RWPE2 (cell line): Measurements from ENCODE around the gene KIF16B.
"Not testable (repeated sequence)": the region's sequence is repeated elsewhere in the genome, so short reads cannot be mapped to it uniquely, and the experiment has no call there.

Source experiments
- ATAC-seq: fragments of 200-7000 bp; cut with Tn5 transposase; 3 replicates; pipeline ENCODE4 v1.9.1; 2021; ENCODE audit warnings: low read depth
- DNase-seq: peaks from one replicate; pipeline ENCODE4 v3.0.0-alpha.2; 2020; ENCODE audit warnings: low spot score
- H3K27ac ChIP-seq: fragments of 450-650 bp; 2 replicates; pipeline ENCODE4 v1.5.1; 2017; ENCODE audit warnings: mild to moderate bottlenecking; ENCODE audit not compliant: poor library complexity, severe bottlenecking
- H3K27me3 ChIP-seq: fragments of 250-450 bp; sonication (Bioruptor Pico); 2 replicates; pipeline ENCODE4 v1.5.1; 2021; ENCODE audit warnings: mild to moderate bottlenecking, moderate library complexity; ENCODE audit not compliant: insufficient read depth, poor library complexity, severe bottlenecking
- H3K36me3 ChIP-seq: fragments of 250-450 bp; sonication (Bioruptor Pico); 2 replicates; pipeline ENCODE4 v1.5.1; 2020; ENCODE audit warnings: low read depth, mild to moderate bottlenecking, moderate library complexity
- H3K4me1 ChIP-seq: fragments of 250-450 bp; sonication (Bioruptor Pico); 2 replicates; pipeline ENCODE4 v1.5.1; 2021; ENCODE audit warnings: mild to moderate bottlenecking, moderate library complexity; ENCODE audit not compliant: insufficient read depth, poor library complexity, severe bottlenecking
- H3K4me3 ChIP-seq: fragments of 250-450 bp; sonication (Bioruptor Pico); 2 replicates; pipeline ENCODE4 v1.5.1; 2021; ENCODE audit warnings: mild to moderate bottlenecking, moderate library complexity; ENCODE audit not compliant: severe bottlenecking
- H3K9me3 ChIP-seq: fragments of 250-450 bp; sonication (Bioruptor Pico); 2 replicates; pipeline ENCODE4 v1.5.1; 2021; ENCODE audit warnings: mild to moderate bottlenecking, moderate library complexity; ENCODE audit not compliant: severe bottlenecking
- CTCF ChIP-seq: fragments of 450-650 bp; IDR thresholded peaks from one replicate; pipeline ENCODE4 v1.5.1; 2017; ENCODE audit warnings: mild to moderate bottlenecking, moderate library complexity; ENCODE audit not compliant: poor library complexity, severe bottlenecking

KIF16B gene

GRCh38 chr20:16229813-16230212 is 343.4 kb downstream of the KIF16B start:
- no peak for TF ChIP-seq CTCF
- DNase-seq (no peak), ATAC-seq (no peak)
- Histone ChIP-seq H3K4me1 (no peaks in the 10 kb centered on the region), H3K9me3 (no peaks in the 10 kb centered on the region), H3K27me3 (no peaks in the 10 kb centered on the region), H3K4me3 (no peak overlapping the region), H3K36me3 (no peaks in the 10 kb centered on the region), H3K27ac (no peak overlapping the region)

- no peak overlapping the region for H3K27ac ChIP-seq
- no peak for TF ChIP-seq CTCF
- H3K4me3 ChIP-seq = no peak overlapping the region
- H3K9me3 ChIP-seq = no peaks in the 10 kb centered on the region
- H3K27me3 ChIP-seq = no peaks in the 10 kb centered on the region
- ATAC-seq (no peak), DNase-seq (no peak)
- no peaks in the 10 kb centered on the region for H3K4me1 ChIP-seq
- H3K36me3 ChIP-seq = no peaks in the 10 kb centered on the region
Observed at GRCh38 chr20:16228722-16229121, 344.5 kb downstream of the KIF16B start.

- not testable (repeated sequence) for H3K27me3 ChIP-seq, ATAC-seq, H3K4me3 ChIP-seq, H3K4me1 ChIP-seq, H3K9me3 ChIP-seq, H3K36me3 ChIP-seq, H3K27ac ChIP-seq, DNase-seq
Observed at GRCh38 chr20:16226961-16227360, 346.3 kb downstream of the KIF16B start.

GRCh38 chr20:16224836-16225235 is 348.4 kb downstream of the KIF16B start:
- H3K36me3 ChIP-seq = no peaks in the 10 kb centered on the region
- H3K27me3 ChIP-seq = no peaks in the 10 kb centered on the region
- ATAC-seq (no peak), DNase-seq (no peak)
- no peak overlapping the region for H3K27ac ChIP-seq
- no peak overlapping the region for H3K4me3 ChIP-seq
- H3K4me1 ChIP-seq = no peaks in the 10 kb centered on the region
- no peak for TF ChIP-seq CTCF
- no peaks in the 10 kb centered on the region for H3K9me3 ChIP-seq

DNA sequence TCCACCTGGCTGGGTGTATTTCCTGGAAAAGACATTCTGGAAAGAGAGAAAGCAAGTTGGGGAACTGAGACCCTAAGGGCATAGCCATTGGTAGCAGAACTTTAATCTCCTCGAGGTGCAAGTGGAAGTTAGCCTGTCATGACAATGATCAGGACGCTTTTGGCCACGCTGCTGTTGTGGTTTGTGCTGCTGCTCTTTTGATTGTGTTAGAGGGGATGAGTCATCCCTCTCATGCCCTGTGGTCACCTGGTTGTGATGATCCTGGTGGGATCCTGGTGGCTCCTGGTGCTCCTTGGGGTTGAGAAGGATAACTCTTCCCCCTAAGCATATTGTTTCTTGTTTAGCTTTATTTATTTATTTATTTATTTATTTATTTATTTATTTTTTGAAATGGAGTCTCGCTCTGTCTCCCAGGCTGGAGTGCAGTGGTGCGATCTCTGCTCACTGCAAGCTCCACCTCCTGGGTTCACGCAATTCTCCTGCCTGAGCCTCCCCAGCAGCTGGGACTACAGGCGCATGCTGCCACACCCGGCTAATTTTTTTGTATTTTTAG is 350.3 kb downstream of the KIF16B start:
- Histone ChIP-seq H3K27ac (no peak overlapping the region), H3K27me3 (no peaks in the 10 kb centered on the region), H3K36me3 (no peaks in the 10 kb centered on the region), H3K4me3 (no peak overlapping the region), H3K4me1 (no peaks in the 10 kb centered on the region), H3K9me3 (no peaks in the 10 kb centered on the region)
- TF ChIP-seq CTCF = no peak
- ATAC-seq = no peak
- DNase-seq = no peak
